IMR-90 (cell line): ENCODE measurements around the gene HAO2. TPM values are rescaled to one million over a fixed set of nuclear protein-coding genes. Genes with fewer than 3 reads are reported as not detected.

Source experiments
- ATAC-seq: fragments of 200-7000 bp; cut with Tn5 transposase; 2 replicates; pipeline ENCODE4 v1.9.1; 2020; ENCODE audit warnings: low read depth, mild to moderate bottlenecking, moderate library complexity
- BruUV-seq: library from RNA; stranded (reverse); fragments of 400-500 nt; replicated peaks from 2 replicates; lab custom pipeline; 2021; lab: Mats Ljungman, UMichigan
- CTCF ChIA-PET: fragments of 300-600 bp; formaldehyde crosslinking; extraction: SDS; loops from one replicate; lab custom pipeline; 2021; ENCODE audit warnings: antibody characterized with exemption; lab: Yijun Ruan, JAX
- POLR2A ChIA-PET: fragments of 300-600 bp; sonication (Branson Sonifier 250); formaldehyde crosslinking; loops from one replicate; lab custom pipeline; 2022; ENCODE audit warnings: antibody characterized with exemption; ENCODE audit not compliant: unreplicated experiment; lab: Charles Lee
- DNase-seq: peaks from one replicate; pipeline ENCODE4 v3.0.0; 2013
- H2AFZ ChIP-seq: replicated peaks from 2 replicates; pipeline ENCODE3; 2013; ENCODE audit warnings: low read length, mild to moderate bottlenecking; ENCODE audit not compliant: poor library complexity
- H2AK5ac ChIP-seq: 2 replicates; pipeline ENCODE4 v1.6.1; 2013; ENCODE audit warnings: low read depth, low read length, inconsistent platforms
- H2AK9ac ChIP-seq: replicated peaks from 2 replicates; pipeline ENCODE3; 2013; ENCODE audit warnings: mild to moderate bottlenecking, low read depth, low read length, moderate library complexity; ENCODE audit not compliant: poor library complexity
- H2BK120ac ChIP-seq: 2 replicates; pipeline ENCODE4 v1.6.1; 2013; ENCODE audit warnings: low read depth, low read length, inconsistent platforms
- H2BK15ac ChIP-seq: 3 replicates; pipeline ENCODE4 v1.6.1; 2013; ENCODE audit warnings: low read depth, low read length, inconsistent platforms
- H2BK20ac ChIP-seq: 2 replicates; pipeline ENCODE4 v1.6.1; 2013; ENCODE audit warnings: low read depth, mild to moderate bottlenecking, inconsistent platforms, low read length, moderate library complexity
- H2BK5ac ChIP-seq: 2 replicates; pipeline ENCODE4 v1.6.1; 2013; ENCODE audit warnings: mild to moderate bottlenecking, low read depth, low read length, inconsistent platforms; ENCODE audit not compliant: poor library complexity, severe bottlenecking
- H3K14ac ChIP-seq: replicated peaks from 2 replicates; pipeline ENCODE4 v1.6.1; 2013; ENCODE audit warnings: low read depth, low read length, inconsistent platforms
- H3K18ac ChIP-seq: 2 replicates; pipeline ENCODE4 v1.6.1; 2013; ENCODE audit warnings: low read depth, low read length, control low read depth
- H3K23ac ChIP-seq: 2 replicates; pipeline ENCODE4 v1.6.1; 2013; ENCODE audit warnings: low read depth, low read length, inconsistent platforms
- H3K27ac ChIP-seq: 2 replicates; pipeline ENCODE4 v1.5.1; 2013; ENCODE audit warnings: mild to moderate bottlenecking, control low read depth, low read length; ENCODE audit not compliant: insufficient read depth
- H3K27me3 ChIP-seq: 2 replicates; pipeline ENCODE4 v1.6.1; 2013; ENCODE audit warnings: low read length; ENCODE audit not compliant: control insufficient read depth, insufficient read depth
- H3K36me3 ChIP-seq: 2 replicates; pipeline ENCODE4 v1.6.1; 2013; ENCODE audit warnings: low read length, mixed read lengths; ENCODE audit not compliant: control insufficient read depth, insufficient read depth
- H3K4ac ChIP-seq: 2 replicates; pipeline ENCODE4 v1.6.1; 2013; ENCODE audit warnings: low read depth, low read length, inconsistent platforms
- H3K4me1 ChIP-seq: 2 replicates; pipeline ENCODE4 v1.6.1; 2013; ENCODE audit warnings: low read length, mixed read lengths; ENCODE audit not compliant: control insufficient read depth, insufficient read depth
- H3K4me2 ChIP-seq: 2 replicates; pipeline ENCODE4 v1.6.1; 2013; ENCODE audit warnings: low read depth, mild to moderate bottlenecking, control low read depth, low read length, moderate library complexity
- H3K4me3 ChIP-seq: 2 replicates; pipeline ENCODE4 v1.5.1; 2013; ENCODE audit warnings: low read depth, mild to moderate bottlenecking, control low read depth, low read length, moderate library complexity; ENCODE audit not compliant: insufficient read depth
- H3K56ac ChIP-seq: 2 replicates; pipeline ENCODE4 v1.6.1; 2013; ENCODE audit warnings: low read length, inconsistent platforms; ENCODE audit not compliant: insufficient read depth; ENCODE audit errors: extremely low read depth
- H3K79me1 ChIP-seq, 2 experiments: 2 replicates each; pipeline ENCODE4 v1.6.1; 2013; ENCODE audit warnings: low read length in 2 of 2, inconsistent platforms in 1 of 2, low read depth in 1 of 2
- H3K9ac ChIP-seq: 2 replicates; pipeline ENCODE4 v1.6.1; 2013; ENCODE audit warnings: low read depth, low read length, control low read depth
- H3K9me1 ChIP-seq: 2 replicates; pipeline ENCODE4 v1.6.1; 2013; ENCODE audit warnings: low read length, inconsistent platforms; ENCODE audit not compliant: insufficient read depth
- H3K9me3 ChIP-seq: 2 replicates; pipeline ENCODE4 v1.6.1; 2013; ENCODE audit warnings: low read length; ENCODE audit not compliant: control insufficient read depth, insufficient read depth
- H4K20me1 ChIP-seq: 2 replicates; pipeline ENCODE4 v1.6.1; 2013; ENCODE audit warnings: low read length, inconsistent platforms; ENCODE audit not compliant: insufficient read depth
- H4K5ac ChIP-seq: 2 replicates; pipeline ENCODE4 v1.6.1; 2013; ENCODE audit warnings: mild to moderate bottlenecking, low read depth, low read length, control low read depth
- H4K8ac ChIP-seq, 2 experiments: 2 replicates each; pipeline ENCODE4 v1.6.1; 2013; ENCODE audit warnings: low read depth in 2 of 2, low read length in 2 of 2, control low read depth in 1 of 2, inconsistent platforms in 1 of 2
- H4K91ac ChIP-seq: 2 replicates; pipeline ENCODE4 v1.6.1; 2013; ENCODE audit warnings: low read depth, low read length, inconsistent platforms; ENCODE audit not compliant: insufficient read depth
- BHLHE40 ChIP-seq: fragments of 150-350 bp; IDR thresholded peaks from 2 replicates; pipeline ENCODE4 v1.6.1; 2016; ENCODE audit warnings: mild to moderate bottlenecking, low read depth, low read length
- CEBPB ChIP-seq: IDR thresholded peaks from 2 replicates; pipeline ENCODE4 v1.6.1; 2012; ENCODE audit warnings: low read depth, low read length, improper control_type of control experiment
- CHD1 ChIP-seq: IDR thresholded peaks from 2 replicates; pipeline ENCODE4 v1.6.1; 2012; ENCODE audit warnings: low read depth, low read length, improper control_type of control experiment
- FOS ChIP-seq: fragments of 150-350 bp; IDR thresholded peaks from 2 replicates; pipeline ENCODE4 v1.6.1; 2016; ENCODE audit warnings: low read depth, low read length
- MAFK ChIP-seq: IDR thresholded peaks from 2 replicates; pipeline ENCODE4 v1.6.1; 2012; ENCODE audit warnings: low read depth, low read length, improper control_type of control experiment
- MAZ ChIP-seq: IDR thresholded peaks from 2 replicates; pipeline ENCODE4 v1.6.1; 2012; ENCODE audit warnings: low read depth, mild to moderate bottlenecking, low read length, improper control_type of control experiment, moderate library complexity, borderline replicate concordance
- MXI1 ChIP-seq: IDR thresholded peaks from 2 replicates; pipeline ENCODE4 v1.6.1; 2012; ENCODE audit warnings: low read depth, mild to moderate bottlenecking, low read length, moderate library complexity, borderline replicate concordance
- NFE2L2 ChIP-seq: fragments of 150-350 bp; IDR thresholded peaks from 2 replicates; pipeline ENCODE4 v1.6.1; 2016; ENCODE audit warnings: low read depth, mild to moderate bottlenecking, low read length
- POLR2A ChIP-seq: IDR thresholded peaks from 2 replicates; pipeline ENCODE4 v1.6.1; 2012; ENCODE audit warnings: mild to moderate bottlenecking, low read depth, low read length
- RAD21 ChIP-seq: IDR thresholded peaks from 2 replicates; pipeline ENCODE4 v1.6.1; 2012; ENCODE audit warnings: low read length, improper control_type of control experiment
- RCOR1 ChIP-seq: IDR thresholded peaks from 2 replicates; pipeline ENCODE4 v1.6.1; 2012; ENCODE audit warnings: mild to moderate bottlenecking, low read length, improper control_type of control experiment; ENCODE audit not compliant: insufficient replicate concordance
- RFX5 ChIP-seq: IDR thresholded peaks from 2 replicates; pipeline ENCODE4 v1.8.0; 2012; ENCODE audit warnings: low read depth, mild to moderate bottlenecking, low read length, moderate library complexity
- SMC3 ChIP-seq: fragments of 150-350 bp; IDR thresholded peaks from 2 replicates; pipeline ENCODE4 v1.6.1; 2016; ENCODE audit warnings: low read depth, mild to moderate bottlenecking, antibody characterized with exemption, low read length, moderate library complexity
- WGBS, 2 experiments: methylation state at CpG; one replicate each; pipeline versions ENCODE4 v1.1.5 to v1.1.7; 2013; ENCODE audit warnings: missing lambda C conversion rate in 2 of 2; ENCODE audit not compliant: insufficient read length in 1 of 2; ENCODE audit errors: extremely low coverage in 2 of 2; 5-methylcytosine and 5-hydroxymethylcytosine counted together
- dilution Hi-C: fragments of 300-500 bp; cut with HindIII; formaldehyde crosslinking; loops from one replicate; pipeline ENCODE4 v1.14.3; 2018; ENCODE audit warnings: low sequenced_read_pairs; ENCODE audit not compliant: unreplicated experiment
- in situ Hi-C: fragments of 300-500 bp; cut with MboI; formaldehyde crosslinking; loops from 3 replicates; pipeline ENCODE4 v1.14.3; 2019; ENCODE audit warnings: low sequenced_read_pairs, inconsistent platforms, mixed read lengths
- intact Hi-C: fragments of 100-400 bp; cut with micrococcal nuclease; formaldehyde crosslinking; loops from 2 replicates; pipeline ENCODE4 v1.10.0; 2022
- polyA plus RNA-seq, 3 experiments: library from polyadenylated mRNA; depleted of rRNA; stranded (reverse); fragments of >200 nt; gene quantifications; 2 replicates each; pipeline ENCODE4 v1.2.3, GENCODE V29; 2012; ENCODE audit warnings: low replicate concordance in 1 of 3
- total RNA-seq: library from RNA; depleted of rRNA; stranded (reverse); fragments of >200 nt; gene quantifications from 2 replicates; pipeline ENCODE4 v1.2.3, GENCODE V29; 2012
- TF ChIP-seq, protein P1 (sequence below): fragments of 150-350 bp; IDR thresholded peaks from 2 replicates; pipeline ENCODE4 v1.6.1; 2016; ENCODE audit warnings: low read depth, mild to moderate bottlenecking, low read length, moderate library complexity, borderline replicate concordance
- TF ChIP-seq, protein P2 (sequence below): conservative IDR thresholded peaks from 2 replicates; pipeline ENCODE4 v1.5.1; 2012; ENCODE audit warnings: mild to moderate bottlenecking, low read depth, low read length, improper control_type of control experiment
- TF ChIP-seq, protein P3 (sequence below): fragments of 150-350 bp; IDR thresholded peaks from 2 replicates; pipeline ENCODE4 v1.6.1; 2017; ENCODE audit warnings: mild to moderate bottlenecking, antibody characterized with exemption, low read length, low read depth

HAO2 gene
- total and polyA plus RNA-seq, 2 of the 4 experiments (the other 2 are of a cell fraction) = not detected

- in situ Hi-C loops = no loop called here
- Histone ChIP-seq H4K20me1 (no peaks in the 10 kb centered on the region), H3K56ac (no peak overlapping the region), H3K14ac (no peak overlapping the region), H3K9ac (no peak overlapping the region), H2BK20ac (no peak overlapping the region), H3K4me1 (no peaks in the 10 kb centered on the region), H3K23ac (no peak overlapping the region), H3K4me2 (no peak overlapping the region), H3K36me3 (no peaks in the 10 kb centered on the region), H4K5ac (no peak overlapping the region), H2BK15ac (no peak overlapping the region), H3K9me3 (no peaks in the 10 kb centered on the region), H4K91ac (no peak overlapping the region), H2BK120ac (no peak overlapping the region), H3K79me1 (no peaks in the 10 kb centered on the region), H3K9me1 (peaks cover 2% of the 10 kb centered on the region; the same call in 1 of the 2 replicates), H2AFZ (no peak overlapping the region), H4K8ac (no peak overlapping the region), H2AK9ac (no peak overlapping the region), H3K18ac (no peak overlapping the region), H3K27me3 (no peaks in the 10 kb centered on the region), H3K4ac (no peak overlapping the region), H3K27ac (no peak overlapping the region), H3K4me3 (no peak overlapping the region), H2AK5ac (no peak overlapping the region), H2BK5ac (no peak overlapping the region)
- WGBS, 2 experiments = no CpG with 5 or more reads among the region's 1 CpG
- TF ChIP-seq POLR2A (no peak), RCOR1 (no peak), CEBPB (no peak), MAZ (no peak), RFX5 (no peak), FOS (no peak), CHD1 (no peak), MAFK (no peak), BHLHE40 (no peak), MXI1 (no peak), SMC3 (no peak), NFE2L2 (no peak), RAD21 (no peak)
- TF ChIP-seq, protein P1, sequence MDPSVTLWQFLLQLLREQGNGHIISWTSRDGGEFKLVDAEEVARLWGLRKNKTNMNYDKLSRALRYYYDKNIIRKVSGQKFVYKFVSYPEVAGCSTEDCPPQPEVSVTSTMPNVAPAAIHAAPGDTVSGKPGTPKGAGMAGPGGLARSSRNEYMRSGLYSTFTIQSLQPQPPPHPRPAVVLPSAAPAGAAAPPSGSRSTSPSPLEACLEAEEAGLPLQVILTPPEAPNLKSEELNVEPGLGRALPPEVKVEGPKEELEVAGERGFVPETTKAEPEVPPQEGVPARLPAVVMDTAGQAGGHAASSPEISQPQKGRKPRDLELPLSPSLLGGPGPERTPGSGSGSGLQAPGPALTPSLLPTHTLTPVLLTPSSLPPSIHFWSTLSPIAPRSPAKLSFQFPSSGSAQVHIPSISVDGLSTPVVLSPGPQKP = no peak
- TF ChIP-seq, protein P2, sequence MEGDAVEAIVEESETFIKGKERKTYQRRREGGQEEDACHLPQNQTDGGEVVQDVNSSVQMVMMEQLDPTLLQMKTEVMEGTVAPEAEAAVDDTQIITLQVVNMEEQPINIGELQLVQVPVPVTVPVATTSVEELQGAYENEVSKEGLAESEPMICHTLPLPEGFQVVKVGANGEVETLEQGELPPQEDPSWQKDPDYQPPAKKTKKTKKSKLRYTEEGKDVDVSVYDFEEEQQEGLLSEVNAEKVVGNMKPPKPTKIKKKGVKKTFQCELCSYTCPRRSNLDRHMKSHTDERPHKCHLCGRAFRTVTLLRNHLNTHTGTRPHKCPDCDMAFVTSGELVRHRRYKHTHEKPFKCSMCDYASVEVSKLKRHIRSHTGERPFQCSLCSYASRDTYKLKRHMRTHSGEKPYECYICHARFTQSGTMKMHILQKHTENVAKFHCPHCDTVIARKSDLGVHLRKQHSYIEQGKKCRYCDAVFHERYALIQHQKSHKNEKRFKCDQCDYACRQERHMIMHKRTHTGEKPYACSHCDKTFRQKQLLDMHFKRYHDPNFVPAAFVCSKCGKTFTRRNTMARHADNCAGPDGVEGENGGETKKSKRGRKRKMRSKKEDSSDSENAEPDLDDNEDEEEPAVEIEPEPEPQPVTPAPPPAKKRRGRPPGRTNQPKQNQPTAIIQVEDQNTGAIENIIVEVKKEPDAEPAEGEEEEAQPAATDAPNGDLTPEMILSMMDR = no peak
- TF ChIP-seq, protein P3, sequence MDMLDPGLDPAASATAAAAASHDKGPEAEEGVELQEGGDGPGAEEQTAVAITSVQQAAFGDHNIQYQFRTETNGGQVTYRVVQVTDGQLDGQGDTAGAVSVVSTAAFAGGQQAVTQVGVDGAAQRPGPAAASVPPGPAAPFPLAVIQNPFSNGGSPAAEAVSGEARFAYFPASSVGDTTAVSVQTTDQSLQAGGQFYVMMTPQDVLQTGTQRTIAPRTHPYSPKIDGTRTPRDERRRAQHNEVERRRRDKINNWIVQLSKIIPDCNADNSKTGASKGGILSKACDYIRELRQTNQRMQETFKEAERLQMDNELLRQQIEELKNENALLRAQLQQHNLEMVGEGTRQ = no peak
- dilution Hi-C loops = no loop called here
- ATAC-seq = no peak
- no TSS peak for BruUV-seq
- intact Hi-C loops = no loop called here
- ChIA-PET CTCF (no interaction called here), POLR2A (no interaction called here)
- no peak for DNase-seq
These were observed 17.1 kb downstream of the HAO2 start for GRCh38 chr1:119385650-119386049.
